Stimulated activated CD8-positive, alpha-beta memory T cell treated with anti-CD3 and anti-CD28 coated beads, Interleukin-2, amount 100 ng/mL, for 48 hours (primary cell): ENCODE measurements around the gene PFDN2.
"Not testable (repeated sequence)": the region's sequence is repeated elsewhere in the genome, so short reads cannot be mapped to it uniquely, and the experiment has no call there.

Experiments
- DNase-seq, 2 donors: peaks; one replicate each; pipeline ENCODE4 v3.0.0-alpha.2; 2020; ENCODE audit warnings: low read depth in 2 of 2

The PFDN2 gene

GRCh38 chr1:161138431-161138830 is 20.6 kb upstream of the PFDN2 start:
- DNase-seq = no peak

GRCh38 chr1:161137881-161138280 is 20.0 kb upstream of the PFDN2 start:
- DNase-seq = no peak

- DNase-seq = no peak
Observed at GRCh38 chr1:161133220-161133740, 15.4 kb upstream of the PFDN2 start.

GRCh38 chr1:161132410-161133219 is 14.8 kb upstream of the PFDN2 start, which contains the start of gene DEDD:
Gene DEDD (minus strand): TSS chr1:161132667. CDS start chr1:161124462, 8,205 bp downstream.
- peak; percentile 77 to 83 for DNase-seq

GRCh38 chr1:161131523-161132409 is 13.9 kb upstream of the PFDN2 start:
- no peak for DNase-seq

GRCh38 chr1:161130266-161130665 is 12.4 kb upstream of the PFDN2 start:
- no peak for DNase-seq

GRCh38 chr1:161128591-161129420 is 11.0 kb upstream of the PFDN2 start:
- DNase-seq = no peak

GRCh38 chr1:161127649-161128048 is 9.8 kb upstream of the PFDN2 start:
- no peak for DNase-seq

- DNase-seq = no peak
Observed at GRCh38 chr1:161122967-161123366, 5.1 kb upstream of the PFDN2 start.

- no peak for DNase-seq
Observed at GRCh38 chr1:161121834-161122233, 4.0 kb upstream of the PFDN2 start.

- no peak for DNase-seq
Observed at GRCh38 chr1:161121042-161121650, 3.3 kb upstream of the PFDN2 start.

GRCh38 chr1:161119092-161119903 is 1.5 kb upstream of the PFDN2 start:
- DNase-seq = peak; percentile 30 to 45

GRCh38 chr1:161115961-161116360 is 1.9 kb downstream of the PFDN2 start:
- DNase-seq = not testable (repeated sequence)

- DNase-seq = peak in 1 of 2 donors; percentile 26
Observed at GRCh38 chr1:161115132-161115711, 2.6 kb downstream of the PFDN2 start.

- no peak for DNase-seq
Observed at GRCh38 chr1:161114556-161114955, 3.3 kb downstream of the PFDN2 start.

GRCh38 chr1:161113915-161114314 is 3.9 kb downstream of the PFDN2 start:
- no peak for DNase-seq

GRCh38 chr1:161111527-161111926 is 6.3 kb downstream of the PFDN2 start:
- no peak for DNase-seq

- no peak for DNase-seq
Observed at GRCh38 chr1:161111117-161111516, 6.7 kb downstream of the PFDN2 start.

GRCh38 chr1:161106431-161106830 is 11.4 kb downstream of the PFDN2 start:
- no peak for DNase-seq

GRCh38 chr1:161100556-161100955 is 17.3 kb downstream of the PFDN2 start:
- DNase-seq = no peak
